ENCODE data around the gene MT3.
"Not testable (repeated sequence)": the region's sequence is repeated elsewhere in the genome, so short reads cannot be mapped to it uniquely, and the experiment has no call there.

Gene MT3

DNA sequence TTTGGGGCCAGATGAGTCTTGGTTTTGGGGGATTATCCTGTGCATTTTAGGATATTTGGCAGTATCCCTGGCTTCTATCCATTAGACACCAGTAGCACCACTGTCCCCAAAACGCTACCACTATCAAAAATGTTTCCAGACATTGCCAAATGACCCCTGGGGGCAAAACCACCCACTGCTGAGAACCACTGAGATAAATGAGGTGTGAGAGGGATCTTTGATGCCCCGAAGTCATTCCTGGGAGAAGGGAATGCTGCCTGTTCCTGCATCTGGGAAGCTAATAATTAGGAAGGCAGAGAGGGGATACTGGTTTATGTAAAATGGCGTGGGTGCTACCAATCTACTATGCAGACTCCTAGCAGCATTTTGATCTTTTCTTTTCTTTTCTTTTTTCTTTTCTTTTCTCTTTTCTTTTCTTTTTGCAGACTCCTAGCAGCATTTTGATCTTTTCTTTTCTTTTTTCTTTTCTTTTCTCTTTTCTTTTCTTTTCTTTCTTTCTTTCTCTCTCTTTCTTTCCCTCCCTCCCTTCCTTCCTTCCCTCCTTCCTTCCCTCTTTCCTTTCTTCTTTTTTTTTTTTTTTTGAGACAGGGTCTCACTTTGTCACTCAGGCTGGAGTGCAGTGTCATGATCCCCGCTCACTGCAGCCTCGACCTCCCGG lies 8.8 kb upstream of the MT3 start:
- DNase-seq (ENCODE audit: low spot score) = no peak

DNA sequence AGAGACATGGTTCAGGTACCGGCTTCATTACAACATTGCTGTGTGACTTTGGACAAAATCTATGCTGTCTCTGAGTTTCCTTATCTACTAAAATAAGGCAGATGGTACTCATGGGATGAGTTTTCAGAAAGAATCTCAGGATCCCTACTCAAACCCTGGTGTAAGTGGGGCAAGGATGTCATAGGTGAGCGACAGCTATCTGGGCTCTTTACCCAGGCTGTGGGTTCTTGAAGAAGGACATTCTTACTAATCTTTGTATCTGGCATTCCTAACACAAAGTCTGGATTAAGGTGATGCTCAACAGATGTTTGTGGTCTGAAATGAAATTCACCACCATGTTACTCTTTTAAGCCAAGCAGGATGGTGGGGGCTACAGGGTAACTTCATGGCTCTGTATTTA lies 6.4 kb upstream of the MT3 start:
- not testable (repeated sequence) for DNase-seq (ENCODE audit: low spot score)

DNA sequence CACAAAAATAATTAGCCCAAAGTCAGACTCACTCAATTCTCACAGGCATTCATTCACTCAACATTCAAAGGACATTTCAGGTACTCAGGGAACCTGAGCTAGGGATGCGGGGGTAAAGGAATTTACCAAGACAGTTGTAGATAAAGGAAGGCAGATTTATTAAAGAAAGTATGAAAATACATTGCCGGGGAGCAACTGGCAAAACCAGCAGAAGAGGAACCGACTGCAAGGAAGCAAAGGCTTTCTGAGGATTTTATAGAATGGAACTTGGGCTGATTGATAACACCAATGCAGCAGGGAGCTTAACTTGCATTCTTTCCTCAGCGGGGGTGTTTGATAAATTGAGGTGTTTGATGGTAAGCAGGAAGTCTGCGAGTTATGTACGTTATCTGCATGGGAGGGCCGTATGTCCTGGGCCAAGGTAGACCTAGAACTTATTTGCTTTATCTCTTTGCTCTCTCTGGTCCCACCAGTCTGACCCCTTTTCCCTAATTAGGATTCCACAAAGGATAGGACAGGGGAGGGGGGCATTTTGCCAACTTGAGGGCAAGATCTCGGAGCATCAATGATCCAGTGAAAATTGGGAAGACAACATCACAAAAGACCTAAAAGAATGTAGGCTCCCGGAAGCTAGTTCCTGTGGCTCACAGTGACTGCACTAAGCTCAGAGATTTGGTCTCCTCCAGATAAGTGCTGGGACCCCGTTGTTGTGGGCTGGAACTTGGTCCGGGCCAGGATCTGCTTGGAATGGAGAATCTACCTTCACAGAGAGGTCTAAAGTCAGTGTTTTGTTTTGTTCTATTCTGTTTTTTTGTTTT lies 5.8 kb upstream of the MT3 start:
- no peak for DNase-seq (ENCODE audit: low spot score)

DNA sequence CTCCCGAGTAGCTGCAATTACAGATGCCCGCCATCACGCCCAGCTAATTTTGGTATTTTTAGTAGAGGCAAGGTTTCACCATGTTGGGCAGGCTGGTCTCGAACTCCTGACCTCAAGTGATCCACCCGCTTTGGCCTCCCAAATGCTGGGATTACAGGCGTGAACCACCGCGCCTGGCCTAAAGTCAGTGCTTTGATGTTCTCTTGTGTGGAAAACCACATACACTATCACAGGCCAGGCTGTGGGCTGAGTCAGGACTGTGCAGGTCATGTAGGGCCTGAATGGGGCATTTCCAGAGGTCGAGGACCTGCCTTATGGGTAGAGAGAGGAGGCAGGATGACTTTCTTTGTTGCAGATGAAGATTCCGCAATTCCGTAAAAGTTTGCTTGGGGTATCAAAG lies 5.1 kb upstream of the MT3 start:
- no peak for DNase-seq (ENCODE audit: low spot score)

DNA sequence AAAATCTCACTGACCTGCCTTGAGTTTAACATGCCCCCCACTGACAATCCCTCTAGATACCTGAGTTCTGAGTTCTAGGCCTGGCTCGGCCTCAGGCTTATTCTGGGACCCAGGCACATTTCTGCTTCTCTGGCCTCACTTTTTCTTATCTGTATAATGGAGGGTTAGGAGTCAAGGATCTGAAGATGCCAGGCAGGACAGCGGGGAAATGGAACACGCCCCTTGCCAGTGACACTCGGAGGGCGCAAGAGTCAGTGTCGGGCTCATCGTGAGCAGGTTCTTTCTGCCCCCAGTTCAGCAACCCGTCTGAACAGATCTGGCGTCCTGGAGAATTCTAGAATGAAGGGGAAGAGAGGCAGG lies 567 bp upstream of the MT3 start:
- DNase-seq (ENCODE audit: low spot score) = no peak

DNA sequence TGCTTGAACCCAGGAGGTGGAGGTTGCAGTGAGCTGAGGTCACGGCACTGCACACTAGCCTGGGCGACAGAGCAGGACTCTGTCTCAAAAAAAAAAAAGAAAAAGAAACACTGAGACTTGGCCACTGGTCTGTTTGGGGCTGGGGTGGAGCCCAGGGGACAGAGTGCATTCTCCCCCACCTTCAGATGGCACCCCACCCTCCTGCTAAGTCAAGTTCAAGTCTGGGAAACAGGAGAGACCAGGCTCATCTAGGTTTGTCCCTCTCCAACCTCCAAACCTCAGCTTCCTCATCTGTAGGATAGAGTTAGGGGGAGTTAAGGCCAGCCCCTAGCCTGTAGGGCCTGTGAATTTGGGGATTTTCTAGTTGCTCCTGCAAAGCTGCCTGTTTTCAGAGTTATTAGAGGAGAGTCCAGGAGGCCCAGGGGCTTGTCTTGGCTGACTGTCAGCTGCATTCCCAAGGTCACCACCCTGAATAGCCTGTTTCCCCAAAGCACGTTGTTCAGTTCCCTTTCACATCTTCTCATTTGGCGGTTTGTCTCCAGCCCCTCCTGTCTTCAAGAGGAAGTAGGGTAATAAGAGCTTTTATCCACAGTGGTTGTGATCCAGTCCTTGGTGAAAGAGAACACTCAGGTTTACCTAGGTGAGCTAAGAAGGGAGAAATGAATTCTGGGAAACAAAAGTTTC lies 2.2 kb downstream of the MT3 start:
- DNase-seq (ENCODE audit: low spot score) = peak; percentile 29

DNA sequence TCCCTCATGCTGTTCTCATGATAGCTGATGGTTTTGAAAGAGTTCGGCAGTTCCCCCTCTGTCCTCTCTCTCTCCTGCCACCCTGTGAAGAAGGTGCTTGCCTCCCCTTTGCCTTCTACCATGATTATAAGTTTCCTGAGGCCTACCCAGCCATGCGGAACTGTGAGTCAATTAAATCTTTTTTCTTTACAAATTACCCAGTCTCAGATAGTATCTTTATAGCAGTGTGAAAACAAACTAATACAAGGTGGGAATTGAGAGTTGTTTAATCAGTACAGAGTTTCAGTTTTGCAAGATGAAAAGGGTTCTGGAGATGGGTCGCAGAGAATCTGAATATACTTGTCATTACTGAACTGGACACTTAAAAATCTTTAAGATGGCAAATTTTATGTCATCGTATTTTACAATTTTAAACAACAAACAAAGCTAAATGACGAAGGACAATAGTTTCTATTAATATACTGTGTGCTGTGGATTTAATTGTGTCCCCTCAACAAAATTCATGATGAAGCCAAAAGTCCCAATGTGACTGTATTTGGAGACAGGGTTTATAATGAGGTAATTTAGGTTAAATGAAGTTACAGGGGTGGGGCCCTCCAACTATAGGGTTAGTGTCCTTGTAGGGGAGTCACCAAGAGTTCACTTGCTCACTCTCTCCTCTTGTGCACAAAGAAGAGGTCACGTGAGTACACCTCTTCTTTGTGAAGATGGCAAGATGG lies 4.4 kb downstream of the MT3 start:
- DNase-seq (ENCODE audit: low spot score) = no peak

DNA sequence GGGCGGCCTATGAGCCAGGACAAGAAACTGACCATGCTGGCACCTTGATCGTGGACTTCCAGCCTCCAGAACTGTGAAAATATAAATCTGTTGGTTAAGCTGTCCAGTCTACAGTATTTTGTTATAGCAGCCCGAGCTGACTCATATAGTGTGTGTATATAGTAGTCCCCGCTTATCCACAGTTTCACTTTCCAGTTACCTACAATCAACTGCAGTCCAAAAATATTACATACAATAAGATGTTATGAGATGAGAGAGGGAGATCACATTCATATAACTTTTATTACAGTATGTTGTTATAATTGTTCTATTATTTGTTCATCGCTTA lies 4.9 kb downstream of the MT3 start:
- DNase-seq (ENCODE audit: low spot score) = no peak

DNA sequence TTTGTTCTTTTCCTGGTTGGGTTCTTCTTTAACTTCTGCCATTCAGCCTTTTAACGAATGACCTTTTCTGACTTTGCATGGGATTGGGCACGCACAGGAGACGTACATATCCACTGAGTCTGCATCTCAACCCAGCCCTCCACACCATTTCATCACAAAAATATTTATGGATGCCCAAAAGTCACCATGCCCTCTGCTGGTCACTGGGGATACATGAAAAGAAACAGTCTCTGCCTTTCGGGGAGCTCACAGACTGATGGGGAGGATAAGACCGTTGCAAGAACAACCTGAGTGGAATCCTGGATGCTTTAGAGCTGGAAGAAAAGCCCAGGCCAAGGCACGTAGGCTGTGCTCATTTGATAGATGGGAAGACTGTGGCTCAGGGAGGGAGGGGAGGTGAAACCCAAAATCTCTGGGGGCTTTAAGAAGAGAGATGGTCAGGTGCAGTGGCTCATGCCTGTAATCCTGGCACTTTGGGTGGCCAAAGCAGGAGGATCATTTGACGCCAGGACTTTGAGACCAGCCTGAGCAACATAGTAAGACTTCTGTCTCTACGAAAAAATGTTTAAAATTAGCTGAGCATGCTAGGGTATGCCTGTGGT lies 11.2 kb downstream of the MT3 start:
- DNase-seq (ENCODE audit: low spot score) = no peak

DNA sequence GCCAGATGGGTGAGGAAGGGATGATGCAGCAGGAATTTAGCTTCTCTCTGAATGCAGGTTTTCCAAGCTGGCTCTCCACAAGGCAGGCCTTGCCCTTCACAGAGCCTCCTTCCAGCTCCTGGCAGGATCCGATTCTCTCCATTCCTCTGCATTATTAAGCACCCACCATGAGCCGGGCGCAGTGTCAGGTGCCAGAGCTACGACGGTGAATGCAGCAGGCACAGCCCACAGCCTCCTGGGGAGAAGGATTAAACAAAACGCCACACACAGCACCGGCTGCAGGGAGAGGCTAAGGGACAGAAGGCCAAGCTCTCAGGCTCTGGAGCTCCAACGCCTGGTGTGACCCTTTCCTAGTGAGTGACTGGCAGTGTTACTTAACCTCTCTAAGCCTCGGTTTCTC lies 12.0 kb downstream of the MT3 start:
- no peak for DNase-seq (ENCODE audit: low spot score)

DNA sequence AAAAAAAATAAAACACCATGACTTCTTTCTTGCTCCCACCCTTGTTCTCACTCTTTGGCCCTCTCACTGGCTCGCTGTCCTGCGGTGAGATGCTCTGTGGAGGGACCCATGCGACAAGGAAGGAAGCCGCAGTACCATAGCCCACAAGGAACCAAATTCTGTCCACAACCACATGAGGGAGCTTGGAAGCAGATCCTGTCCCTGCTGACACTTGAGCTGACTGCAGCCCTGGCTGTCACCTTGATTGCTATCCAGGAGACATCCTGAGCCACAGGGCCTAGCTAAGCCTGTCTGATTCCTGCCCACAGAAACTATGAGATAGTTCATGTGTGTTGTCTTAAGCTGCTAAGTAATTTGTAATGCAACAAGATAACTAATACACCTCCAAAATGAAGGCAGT lies 14.3 kb downstream of the MT3 start:
- no peak for DNase-seq (ENCODE audit: low spot score)

DNA sequence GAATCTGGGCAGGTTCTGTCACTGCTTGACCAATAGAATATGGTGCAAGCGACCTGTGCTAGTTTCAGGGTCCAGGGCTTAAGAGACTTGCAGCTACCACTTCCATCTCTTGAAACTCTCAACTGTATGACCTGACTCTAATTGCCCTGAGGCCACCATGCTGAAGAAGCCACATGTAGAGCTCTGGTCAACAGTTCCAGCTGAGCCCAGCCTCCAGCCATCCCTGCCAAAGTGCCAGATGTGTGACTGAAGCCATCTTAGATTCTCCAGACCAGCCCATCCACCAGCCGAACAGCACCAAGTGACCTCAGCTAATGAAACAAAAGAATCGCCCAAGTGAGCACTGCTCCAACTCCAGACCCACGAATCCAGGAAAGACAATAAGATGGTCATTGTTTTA lies 15.6 kb downstream of the MT3 start:
- no peak for DNase-seq (ENCODE audit: low spot score)

DNA sequence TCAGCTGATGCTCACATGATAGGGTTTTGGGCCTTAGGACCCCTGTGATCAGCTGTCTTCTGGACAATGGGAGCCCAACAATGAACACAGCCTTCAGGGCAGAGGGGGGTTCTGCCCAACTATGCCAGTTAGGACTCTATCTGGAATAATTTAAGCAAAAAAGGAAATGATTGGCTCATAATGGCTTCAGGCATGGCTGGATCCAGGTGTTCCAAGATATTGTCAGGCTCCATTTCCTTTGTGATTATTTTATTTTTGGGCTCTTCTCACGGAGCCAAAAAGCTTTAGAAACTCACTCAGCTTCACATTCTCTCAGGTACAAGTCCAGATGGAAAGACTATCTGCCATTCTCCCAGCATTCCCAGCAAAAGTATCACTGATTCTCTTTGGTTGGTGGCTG lies 16.1 kb downstream of the MT3 start:
- DNase-seq (ENCODE audit: low spot score) = no peak

DNA sequence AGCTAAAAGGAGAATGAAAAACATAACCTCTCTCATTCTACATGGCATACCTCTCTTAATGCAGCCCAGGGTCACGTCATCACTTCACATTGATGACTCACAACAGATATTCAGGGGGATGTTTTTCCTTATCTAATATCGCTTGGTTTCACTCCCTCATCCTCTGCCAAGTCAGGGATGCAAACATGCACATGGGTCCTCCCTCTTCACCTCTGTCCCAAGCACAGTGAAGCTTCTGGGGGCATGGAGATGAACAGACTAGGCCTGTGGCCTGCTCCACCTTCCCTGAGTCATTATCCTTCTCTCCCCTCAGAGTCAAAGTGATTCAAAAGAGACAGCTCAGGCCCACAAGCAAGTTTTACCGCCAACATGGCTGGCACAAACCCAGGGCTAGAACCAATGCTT lies 16.7 kb downstream of the MT3 start:
- DNase-seq (ENCODE audit: low spot score) = no peak

DNA sequence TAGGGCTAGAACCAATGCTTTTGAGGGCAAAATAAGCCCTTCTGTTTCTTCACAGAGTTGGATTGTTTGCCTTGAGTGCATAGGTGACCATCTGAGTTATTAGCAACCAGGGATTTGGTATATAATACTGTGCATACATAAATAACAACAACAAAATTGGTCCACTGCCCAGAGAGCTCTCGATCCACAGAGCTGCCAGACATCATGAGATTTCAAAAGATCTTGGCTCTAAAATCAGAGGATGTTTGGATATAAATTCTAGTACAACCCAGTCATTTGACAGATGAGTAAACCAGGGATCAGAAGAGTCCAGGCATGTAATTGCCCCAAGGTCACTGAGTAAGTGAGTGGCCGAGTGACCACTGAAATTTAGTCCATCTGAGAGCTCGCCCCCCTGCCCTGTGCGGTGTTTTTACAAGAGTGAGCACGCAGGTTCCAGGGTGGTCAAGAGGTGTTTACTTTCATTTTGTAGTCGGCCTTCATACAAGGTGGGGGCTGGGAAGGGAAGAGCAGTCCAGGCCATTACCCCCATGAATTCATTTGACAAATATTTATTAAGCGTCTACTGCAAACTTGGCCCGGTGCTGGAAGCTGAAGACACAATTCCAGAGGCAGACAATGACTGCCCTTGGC lies 17.3 kb downstream of the MT3 start:
- DNase-seq (ENCODE audit: low spot score) = no peak

DNA sequence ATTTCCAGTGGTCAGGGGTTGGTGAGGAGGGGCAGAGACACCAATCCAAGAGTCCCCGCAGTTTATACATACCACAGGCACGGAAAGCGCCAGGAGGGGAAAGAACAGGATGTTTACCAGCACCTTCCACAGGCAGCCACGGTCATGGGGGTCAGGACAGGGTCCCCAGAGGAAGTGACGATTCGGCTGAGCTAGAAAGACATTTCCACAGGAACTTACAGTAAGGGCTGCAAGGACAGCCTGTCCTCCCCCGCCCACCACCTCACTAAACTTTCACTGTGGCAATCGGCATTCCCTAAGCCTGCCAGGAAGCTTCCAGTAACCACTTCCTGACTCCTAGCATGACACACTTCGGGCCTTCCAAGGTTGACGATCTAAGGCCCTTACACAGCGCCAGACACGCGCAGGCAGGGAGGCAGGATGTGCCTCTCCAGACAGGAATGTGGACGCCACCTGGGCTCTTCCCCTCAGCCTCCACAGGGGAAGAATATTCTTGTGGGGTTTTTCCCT lies 17.8 kb downstream of the MT3 start:
- no peak for DNase-seq (ENCODE audit: low spot score)

DNA sequence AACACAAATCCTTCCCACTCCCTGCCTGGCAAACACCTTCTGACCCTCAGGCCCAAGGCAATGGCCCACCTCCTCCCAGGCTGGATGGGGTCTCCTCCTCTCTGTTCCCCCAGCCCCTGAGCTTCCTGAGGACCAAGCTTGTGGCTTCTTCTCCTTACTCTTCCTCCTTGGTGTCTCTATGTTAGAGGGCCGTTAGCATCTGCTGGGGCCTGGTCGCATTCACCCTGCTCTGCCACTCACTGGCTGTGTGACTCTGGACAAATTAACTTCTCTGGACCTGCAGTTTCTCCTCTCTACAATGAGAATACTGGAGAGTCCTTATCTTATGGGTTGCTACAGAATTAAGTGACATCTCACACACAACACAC lies 18.3 kb downstream of the MT3 start:
- DNase-seq (ENCODE audit: low spot score) = no peak

DNA sequence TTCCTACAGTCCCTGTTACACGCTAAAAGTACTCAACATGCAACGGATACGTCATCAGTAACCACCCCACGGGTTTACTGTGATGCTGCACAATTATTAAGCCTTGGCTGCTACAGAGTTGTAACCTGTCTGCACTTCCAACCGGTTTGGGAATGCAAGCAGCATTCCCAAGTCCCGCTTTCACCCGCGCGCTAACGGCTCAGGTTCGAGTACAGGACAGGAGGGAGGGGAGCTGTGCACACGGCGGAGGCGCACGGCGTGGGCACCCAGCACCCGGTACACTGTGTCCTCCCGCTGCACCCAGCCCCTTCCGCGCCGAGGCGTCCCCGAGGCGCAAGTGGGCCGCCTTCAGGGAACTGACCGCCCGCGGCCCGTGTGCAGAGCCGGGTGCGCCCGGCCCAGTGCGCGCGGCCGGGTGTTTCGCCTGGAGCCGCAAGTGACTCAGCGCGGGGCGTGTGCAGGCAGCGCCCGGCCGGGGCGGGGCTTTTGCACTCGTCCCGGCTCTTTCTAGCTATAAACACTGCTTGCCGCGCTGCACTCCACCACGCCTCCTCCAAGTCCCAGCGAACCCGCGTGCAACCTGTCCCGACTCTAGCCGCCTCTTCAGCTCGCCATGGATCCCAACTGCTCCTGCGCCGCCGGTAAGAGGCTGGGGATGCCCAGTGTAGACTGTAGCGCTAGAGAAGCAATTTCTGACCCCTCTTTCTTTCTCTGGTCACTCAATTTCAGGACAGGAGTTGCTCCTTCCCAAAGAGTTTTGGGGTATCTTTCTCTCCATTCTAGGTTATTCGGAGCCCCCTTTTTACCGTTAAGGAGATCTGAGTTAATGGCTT lies 18.9 kb downstream of the MT3 start, which contains the start of gene MT2A:
Gene MT2A, plus strand, starts transcription at position 542 of the 833 bp plus-strand sequence. Its CDS starts 72 bp downstream, at position 614.
- DNase-seq (ENCODE audit: low spot score) = peak; percentile 93

DNA sequence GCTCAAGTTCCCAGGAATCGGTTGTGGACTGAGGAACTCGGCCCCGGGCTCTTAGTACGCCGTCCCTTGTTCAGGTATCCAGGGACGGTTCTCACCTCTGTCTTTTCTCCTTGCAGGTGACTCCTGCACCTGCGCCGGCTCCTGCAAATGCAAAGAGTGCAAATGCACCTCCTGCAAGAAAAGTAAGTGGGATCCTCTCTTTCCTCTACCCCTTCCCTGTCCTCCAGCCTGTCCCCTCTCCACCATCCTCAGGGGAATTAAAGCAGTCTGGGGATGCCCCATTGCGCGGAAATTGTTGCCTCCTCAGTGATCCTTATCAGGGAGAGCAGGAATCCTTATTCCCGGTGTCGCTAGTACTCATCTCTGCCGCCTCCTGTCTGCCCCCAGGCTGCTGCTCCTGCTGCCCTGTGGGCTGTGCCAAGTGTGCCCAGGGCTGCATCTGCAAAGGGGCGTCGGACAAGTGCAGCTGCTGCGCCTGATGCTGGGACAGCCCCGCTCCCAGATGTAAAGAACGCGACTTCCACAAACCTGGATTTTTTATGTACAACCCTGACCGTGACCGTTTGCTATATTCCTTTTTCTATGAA lies 19.6 kb downstream of the MT3 start:
- DNase-seq (ENCODE audit: low spot score) = no peak

DNA sequence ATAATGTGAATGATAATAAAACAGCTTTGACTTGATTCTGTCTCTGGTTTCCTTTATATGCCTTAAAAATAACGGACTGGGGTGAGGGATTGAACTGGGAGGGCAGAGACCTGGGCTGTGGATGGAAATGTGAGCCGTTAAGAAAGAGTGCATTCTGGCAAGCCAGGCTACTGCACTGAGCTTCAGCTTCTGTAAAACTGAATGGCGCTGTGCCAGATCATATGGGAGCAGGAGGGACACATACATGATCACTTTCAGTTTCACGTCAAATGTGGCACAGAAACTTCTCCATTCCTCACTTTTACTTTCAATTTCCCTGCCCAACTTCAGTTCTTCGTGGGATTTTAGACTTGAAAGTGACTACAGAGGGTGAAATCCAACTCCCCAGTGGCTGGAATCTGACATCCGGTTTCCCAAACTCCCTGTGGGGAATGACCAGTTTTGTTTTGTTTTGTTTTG lies 20.2 kb downstream of the MT3 start:
- DNase-seq (ENCODE audit: low spot score) = no peak

Data from putamen (tissue), 1 donor.